MCF 10A (cell line): ENCODE results near the gene CST9. TPM values are rescaled to one million over a fixed set of nuclear protein-coding genes. Genes with fewer than 3 reads are reported as not detected.

Source experiments
- BruUV-seq: library from RNA; stranded (reverse); fragments of 400-500 nt; replicated peaks from 2 replicates; lab custom pipeline; 2021; lab: Mats Ljungman, UMichigan
- CTCF ChIA-PET: fragments of 300-600 bp; sonication (Branson Sonifier 250); formaldehyde crosslinking; extraction: SDS; loops from one replicate; lab custom pipeline; 2021; ENCODE audit warnings: antibody characterized with exemption, inconsistent platforms; lab: Yijun Ruan, JAX
- POLR2A ChIA-PET: fragments of 300-600, 350-650 bp; sonication (Branson Sonifier 250); formaldehyde crosslinking; extraction: SDS; loops from one replicate; lab custom pipeline; 2020; ENCODE audit warnings: antibody characterized with exemption, inconsistent platforms; lab: Yijun Ruan, JAX
- DNase-seq: peaks from one replicate; pipeline ENCODE4 v3.0.0-alpha.2; 2018; ENCODE audit not compliant: unreplicated experiment
- H3K27ac Mint-ChIP-seq: one replicate; pipeline ENCODE4 v1.8.0; 2022; ENCODE audit warnings: mild to moderate bottlenecking, low read depth, mixed read lengths; ENCODE audit not compliant: unreplicated experiment
- H3K27me3 Mint-ChIP-seq: one replicate; pipeline ENCODE4 v1.8.0; 2022; ENCODE audit warnings: mixed read lengths; ENCODE audit not compliant: insufficient read depth, unreplicated experiment
- H3K36me3 Mint-ChIP-seq: one replicate; pipeline ENCODE4 v1.8.0; 2022; ENCODE audit warnings: mild to moderate bottlenecking, moderate library complexity, mixed read lengths; ENCODE audit not compliant: insufficient read depth, unreplicated experiment
- H3K4me1 Mint-ChIP-seq: one replicate; pipeline ENCODE4 v1.8.0; 2022; ENCODE audit warnings: mixed read lengths; ENCODE audit not compliant: insufficient read depth, unreplicated experiment
- H3K4me3 Mint-ChIP-seq: one replicate; pipeline ENCODE4 v1.8.0; 2022; ENCODE audit warnings: mild to moderate bottlenecking, moderate library complexity, mixed read lengths; ENCODE audit not compliant: unreplicated experiment
- H3K9me3 Mint-ChIP-seq: one replicate; pipeline ENCODE4 v1.8.0; 2022; ENCODE audit warnings: mixed read lengths; ENCODE audit not compliant: unreplicated experiment
- intact Hi-C: fragments of 100-400 bp; cut with micrococcal nuclease; formaldehyde crosslinking; loops from 2 replicates; pipeline ENCODE4 v1.14.1; 2022
- total RNA-seq: library from RNA; stranded (reverse); gene quantifications from 2 replicates; pipeline ENCODE4 v1.2.3, GENCODE V29; 2022
- TF ChIP-seq, protein P1 (sequence below): fragments of 200-600 bp; IDR thresholded peaks from one replicate; pipeline ENCODE4 v1.8.0; 2022; ENCODE audit warnings: antibody characterized with exemption, mild to moderate bottlenecking; ENCODE audit not compliant: unreplicated experiment

The CST9 gene
- total RNA-seq, 1 experiment from 2014 or later: not detected

DNA sequence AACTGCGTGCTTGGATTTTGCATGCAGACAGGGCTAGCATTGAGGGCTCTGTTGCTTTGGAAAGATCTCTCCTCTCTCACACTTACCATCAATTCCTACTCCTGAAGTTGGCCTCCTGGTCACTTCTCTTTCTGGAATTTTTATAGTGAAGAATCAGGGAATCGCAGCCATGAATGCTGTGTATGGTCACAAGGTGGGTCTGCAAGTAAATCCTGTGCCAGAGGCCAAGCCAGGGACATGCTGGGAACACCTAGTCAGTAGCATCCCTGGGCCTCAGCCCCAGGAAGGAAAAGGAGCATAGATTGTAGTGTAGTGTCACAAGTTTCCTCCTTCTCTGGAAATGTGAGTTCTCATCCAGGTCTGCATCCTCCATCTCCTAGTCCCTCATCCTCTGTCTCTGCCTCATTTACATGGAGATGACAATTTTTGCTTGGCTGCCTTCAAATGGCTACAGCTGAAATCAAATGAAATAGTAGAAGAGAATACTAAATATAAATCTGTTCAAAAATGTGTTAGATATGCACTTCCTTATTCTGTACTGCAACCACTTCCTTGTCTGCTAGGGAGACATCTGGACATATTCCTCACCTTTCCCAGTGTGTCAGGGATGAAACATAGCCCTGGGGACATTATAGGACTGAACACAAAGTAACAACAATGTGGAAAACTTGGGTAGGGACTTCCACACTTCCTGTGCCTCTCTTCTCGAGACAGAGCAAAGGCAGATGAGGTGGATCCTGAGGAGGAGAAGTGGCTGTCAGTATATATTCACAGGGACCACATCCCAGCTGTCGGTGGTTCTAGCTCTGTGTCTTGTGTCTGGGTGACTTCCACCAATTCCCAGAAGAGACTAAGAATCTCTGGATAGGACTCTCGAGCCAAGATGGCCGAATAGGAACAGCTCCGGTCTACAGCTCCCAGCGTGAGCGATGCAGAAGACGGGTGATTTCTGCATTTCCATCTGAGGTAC lies 17.0 kb downstream of the CST9 start:
- no peak overlapping the region for H3K4me3 Mint-ChIP-seq
- ChIA-PET POLR2A (no interaction called here), CTCF (interaction anchor here (0.6 to 8.2 kb wide), 2 partner anchors 147 to 858 kb away, joined by 3 to 56 read pairs; no protein-coding TSS in a partner anchor)

DNA sequence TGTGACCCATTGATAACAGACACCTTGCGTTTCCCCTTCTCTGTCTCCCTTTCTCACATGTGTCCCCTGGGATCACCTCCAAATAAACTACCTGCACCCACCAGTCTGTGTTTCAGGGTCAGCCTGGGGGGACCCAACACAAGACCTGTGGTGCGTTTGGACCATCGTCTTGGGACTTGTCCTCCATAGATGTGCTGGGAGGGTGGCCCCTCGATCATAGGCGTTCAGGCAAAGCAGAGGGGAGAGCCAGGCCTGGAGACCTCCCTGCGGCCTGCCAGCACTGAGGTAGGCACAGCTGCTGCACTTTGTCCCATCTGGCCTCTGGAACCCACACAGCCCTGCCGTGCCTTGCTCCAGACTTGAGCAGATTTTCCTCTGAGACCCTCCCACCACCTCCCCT lies 18.1 kb downstream of the CST9 start:
- TF ChIP-seq, protein P1, sequence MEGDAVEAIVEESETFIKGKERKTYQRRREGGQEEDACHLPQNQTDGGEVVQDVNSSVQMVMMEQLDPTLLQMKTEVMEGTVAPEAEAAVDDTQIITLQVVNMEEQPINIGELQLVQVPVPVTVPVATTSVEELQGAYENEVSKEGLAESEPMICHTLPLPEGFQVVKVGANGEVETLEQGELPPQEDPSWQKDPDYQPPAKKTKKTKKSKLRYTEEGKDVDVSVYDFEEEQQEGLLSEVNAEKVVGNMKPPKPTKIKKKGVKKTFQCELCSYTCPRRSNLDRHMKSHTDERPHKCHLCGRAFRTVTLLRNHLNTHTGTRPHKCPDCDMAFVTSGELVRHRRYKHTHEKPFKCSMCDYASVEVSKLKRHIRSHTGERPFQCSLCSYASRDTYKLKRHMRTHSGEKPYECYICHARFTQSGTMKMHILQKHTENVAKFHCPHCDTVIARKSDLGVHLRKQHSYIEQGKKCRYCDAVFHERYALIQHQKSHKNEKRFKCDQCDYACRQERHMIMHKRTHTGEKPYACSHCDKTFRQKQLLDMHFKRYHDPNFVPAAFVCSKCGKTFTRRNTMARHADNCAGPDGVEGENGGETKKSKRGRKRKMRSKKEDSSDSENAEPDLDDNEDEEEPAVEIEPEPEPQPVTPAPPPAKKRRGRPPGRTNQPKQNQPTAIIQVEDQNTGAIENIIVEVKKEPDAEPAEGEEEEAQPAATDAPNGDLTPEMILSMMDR: no peak
- ChIA-PET POLR2A (interaction anchor here (0.9 to 1.9 kb wide), 6 partner anchors 8 to 230 kb away, joined by 3 to 6 read pairs (median 3); no protein-coding TSS in a partner anchor), CTCF (interaction anchor here (0.6 to 8.2 kb wide), 6 partner anchors 15 to 857 kb away, joined by 3 to 56 read pairs (median 4); no protein-coding TSS in a partner anchor)
- H3K27me3 Mint-ChIP-seq: no peaks in the 10 kb centered on the region
- no peaks in the 10 kb centered on the region for H3K36me3 Mint-ChIP-seq
- intact Hi-C loops: no loop called here
- DNase-seq: no peak
- H3K9me3 Mint-ChIP-seq: no peaks in the 10 kb centered on the region
- H3K4me3 Mint-ChIP-seq: no peak overlapping the region
- no peak overlapping the region for H3K27ac Mint-ChIP-seq
- H3K4me1 Mint-ChIP-seq: peaks cover 21% of the 10 kb centered on the region
- BruUV-seq: no TSS peak

More for the DNA sequence above, 17.0 kb downstream of the CST9 start:
- Mint-ChIP-seq H3K27me3 (no peaks in the 10 kb centered on the region), H3K4me1 (peaks cover 16% of the 10 kb centered on the region), H3K27ac (no peak overlapping the region), H3K9me3 (no peaks in the 10 kb centered on the region), H3K36me3 (no peaks in the 10 kb centered on the region)
- intact Hi-C loops: no loop called here
- TF ChIP-seq, protein P1: no peak
- no TSS peak for BruUV-seq
- DNase-seq: no peak

DNA sequence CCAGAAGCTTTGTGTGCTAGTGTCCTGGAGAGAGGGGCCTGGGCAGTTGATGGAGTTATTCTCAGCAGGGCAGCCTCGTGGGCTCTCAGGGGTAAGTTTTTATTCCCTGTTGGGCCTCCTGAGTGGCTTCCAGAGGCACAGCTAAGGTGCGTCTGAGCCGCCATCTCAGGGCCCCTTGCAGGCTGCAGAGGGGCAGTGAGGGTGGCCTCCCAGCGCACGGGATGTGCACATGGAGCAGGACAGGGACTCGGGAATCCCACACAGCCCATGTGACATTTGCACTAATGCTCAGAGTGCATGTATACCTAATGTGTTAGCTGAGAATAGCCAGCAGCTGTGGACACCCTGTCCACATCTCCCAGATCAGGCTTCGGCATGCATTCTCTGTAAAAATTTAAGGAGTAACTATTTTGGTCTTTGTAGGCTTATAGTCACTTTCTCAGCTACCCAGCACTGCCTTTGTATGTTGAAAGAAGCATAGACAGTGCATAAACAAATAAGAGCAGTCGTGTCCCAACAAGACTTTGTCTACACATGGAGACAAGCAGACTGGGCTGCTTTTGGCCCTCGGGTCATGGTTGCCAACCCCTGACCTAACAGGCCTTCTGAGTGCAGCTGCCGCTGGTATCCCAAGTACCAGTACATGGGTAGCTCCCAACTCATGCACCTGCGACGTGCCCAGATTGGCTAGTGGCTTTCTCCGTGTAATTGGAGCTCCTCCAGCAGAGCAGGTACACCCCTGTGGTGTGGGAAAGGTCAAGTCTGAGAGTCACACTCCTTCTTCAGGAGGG lies 18.8 kb downstream of the CST9 start:
- DNase-seq: peak; percentile 56
- Mint-ChIP-seq H3K27me3 (no peaks in the 10 kb centered on the region), H3K4me3 (no peak overlapping the region), H3K36me3 (no peaks in the 10 kb centered on the region), H3K27ac (no peak overlapping the region), H3K4me1 (peaks cover 21% of the 10 kb centered on the region), H3K9me3 (no peaks in the 10 kb centered on the region)
- TF ChIP-seq, protein P1: no peak
- ChIA-PET POLR2A (interaction anchor here (0.6 to 1.9 kb wide), 7 partner anchors 9 to 229 kb away, joined by 3 to 6 read pairs (median 3); no protein-coding TSS in a partner anchor), CTCF (interaction anchor here (0.5 to 8.2 kb wide), 9 partner anchors 12 to 166 kb away, joined by 3 to 56 read pairs (median 4); partner anchors contain the start of gene NAPB)
- intact Hi-C loops: no loop called here
- BruUV-seq: no TSS peak
